Peyer's patch (tissue), 4 donors: ENCODE results near the gene KRT1.

Experiments used
- CTCF ChIP-seq, 6 experiments: fragments of 450-650 bp in 4 of 6; fragments of 200-600 bp in 2 of 6; sonication (generic) in 1 of 6; IDR thresholded peaks; one replicate each; pipeline ENCODE4 v1.5.1; 2017 to 2019; ENCODE audit warnings: antibody characterized with exemption in 6 of 6, mild to moderate bottlenecking in 3 of 6, moderate library complexity in 1 of 6
- POLR2A ChIP-seq, 2 donors: fragments of 450-650 bp; IDR thresholded peaks; one replicate each; pipeline ENCODE4 v1.5.1; 2017; ENCODE audit warnings: antibody characterized with exemption in 2 of 2, mild to moderate bottlenecking in 2 of 2, moderate library complexity in 2 of 2

GRCh38 chr12:52630008-52630500 lies 50.2 kb downstream of the KRT1 start:
- no peak for TF ChIP-seq CTCF (IDR thresholded peaks at IDR 0.05)
- no peak for TF ChIP-seq POLR2A (IDR thresholded peaks at IDR 0.05)
